Neural progenitor cell (in vitro differentiated cells): ENCODE data around the gene RPS27L.
A peak's percentile ranks its signal among the peaks of the same experiment; 100 is the strongest.

Experiments used
- EZH2 ChIP-seq: fragments of 200-600 bp; sonication (generic); IDR thresholded peaks from 2 replicates; pipeline ENCODE4 v1.6.1; 2017; ENCODE audit warnings: antibody characterized with exemption, mild to moderate bottlenecking, moderate library complexity
- EZH2phosphoT487 ChIP-seq: fragments of 200-600 bp; sonication (generic); IDR thresholded peaks from 2 replicates; pipeline ENCODE4 v1.6.1; 2017; ENCODE audit warnings: antibody characterized with exemption

- TF ChIP-seq EZH2 (no peak), EZH2phosphoT487 (peak; percentile 25)
Measured at GRCh38 chr15:63188247-63188925, 31.1 kb upstream of the RPS27L start.
